ENCODE data around the gene PDZRN4.

Gene PDZRN4

DNA sequence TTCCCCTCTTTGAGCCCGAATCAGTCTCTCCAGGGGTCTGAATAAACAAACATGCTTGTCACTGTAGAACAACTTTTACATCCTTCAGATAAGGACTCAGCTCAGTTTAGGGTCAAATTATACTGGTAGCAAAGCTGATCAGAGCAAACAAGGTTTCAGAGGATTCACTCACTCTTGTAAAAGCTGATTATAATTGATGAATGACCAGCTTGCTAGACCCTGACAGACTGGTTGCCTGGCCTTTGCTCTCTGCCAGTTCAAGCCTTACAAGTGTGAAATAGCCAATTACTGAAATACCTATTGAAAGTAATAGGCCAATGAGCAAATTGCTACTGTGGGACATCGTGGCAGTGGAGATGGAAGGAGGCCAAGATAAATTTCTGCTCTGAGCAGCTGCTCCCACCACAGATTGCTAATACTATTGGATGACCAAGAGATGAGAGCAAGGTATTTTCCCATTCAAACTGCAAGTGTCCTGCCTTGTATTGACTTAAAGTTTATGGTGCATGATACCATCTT lies 177.6 kb downstream of the PDZRN4 start:
- DNase-seq: no peak

GRCh38 chr12:41367726-41368405 lies 179.7 kb downstream of the PDZRN4 start:
- DNase-seq: no peak

GRCh38 chr12:41380878-41381277 lies 192.8 kb downstream of the PDZRN4 start:
- DNase-seq: no peak

GRCh38 chr12:41402801-41403200 lies 214.7 kb downstream of the PDZRN4 start:
- no peak for DNase-seq

GRCh38 chr12:41407232-41407799 lies 219.2 kb downstream of the PDZRN4 start:
- no peak for DNase-seq

GRCh38 chr12:41409628-41410027 lies 221.5 kb downstream of the PDZRN4 start:
- no peak for DNase-seq

- no peak for DNase-seq
Measured at GRCh38 chr12:41418586-41418985, 230.5 kb downstream of the PDZRN4 start.

- no peak for DNase-seq
Measured at GRCh38 chr12:41419131-41419893, 231.2 kb downstream of the PDZRN4 start.

DNA sequence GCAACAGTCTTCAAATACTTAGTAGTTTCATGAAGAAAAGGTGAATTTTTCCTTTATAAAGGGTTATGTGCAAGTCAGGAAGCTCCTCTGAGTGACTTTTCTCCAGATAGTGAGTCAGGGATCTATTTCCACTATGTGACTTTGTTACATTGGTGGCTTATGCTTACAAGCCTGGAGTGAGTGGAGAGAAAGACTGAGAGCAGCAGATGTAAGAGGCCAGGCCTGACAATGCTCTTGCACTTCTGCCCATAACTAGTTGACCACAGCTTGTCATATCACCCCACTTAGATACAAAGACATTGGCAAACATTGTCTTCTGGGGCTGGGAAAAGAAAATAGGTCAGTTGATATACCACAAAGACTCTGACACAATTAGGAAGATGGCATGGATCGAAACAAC lies 236.5 kb downstream of the PDZRN4 start:
- no peak for DNase-seq

DNA sequence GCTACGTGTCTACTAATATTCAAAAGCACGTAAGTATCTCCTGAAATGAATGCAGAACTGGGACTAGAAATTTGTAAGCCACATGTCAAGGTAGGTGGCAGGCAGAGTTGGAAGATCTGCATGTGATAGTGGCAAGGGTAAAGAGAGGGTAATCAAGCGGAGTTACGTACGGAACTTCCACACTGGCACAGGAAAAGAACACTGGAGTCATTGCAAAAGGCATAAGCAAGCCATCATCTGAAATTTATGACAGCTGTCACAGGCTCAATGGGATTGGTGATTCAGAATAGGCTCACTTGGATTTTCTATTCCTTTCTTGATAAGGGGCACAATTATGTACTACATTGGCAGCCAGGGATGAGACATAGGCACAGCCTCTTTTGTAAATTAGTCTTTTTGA lies 245.3 kb downstream of the PDZRN4 start:
- no peak for DNase-seq

- DNase-seq: no peak
Measured at GRCh38 chr12:41436076-41436475, 248.0 kb downstream of the PDZRN4 start.

- DNase-seq: no peak
Measured at GRCh38 chr12:41437563-41437962, 249.4 kb downstream of the PDZRN4 start.

GRCh38 chr12:41438854-41439541 lies 250.9 kb downstream of the PDZRN4 start:
- no peak for DNase-seq

DNA sequence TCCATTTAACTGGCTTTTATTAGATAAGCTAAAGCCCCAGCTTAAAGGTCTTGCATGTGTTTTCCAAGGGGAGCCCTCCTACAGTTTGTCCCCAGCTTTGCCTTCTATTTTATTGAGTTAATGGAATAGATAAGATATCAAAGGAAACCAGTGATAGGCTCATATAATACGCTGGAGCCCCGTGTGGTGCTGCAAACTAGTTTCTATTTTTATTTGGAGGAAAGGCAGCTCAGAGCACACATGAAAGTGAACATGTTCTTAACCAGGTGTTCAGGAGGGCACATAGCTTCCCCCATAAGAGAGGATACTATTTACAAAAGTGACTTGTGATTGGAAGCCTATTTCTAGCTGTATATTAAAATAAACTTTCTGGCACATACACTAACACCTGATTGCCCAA lies 251.7 kb downstream of the PDZRN4 start:
- DNase-seq: no peak

DNA sequence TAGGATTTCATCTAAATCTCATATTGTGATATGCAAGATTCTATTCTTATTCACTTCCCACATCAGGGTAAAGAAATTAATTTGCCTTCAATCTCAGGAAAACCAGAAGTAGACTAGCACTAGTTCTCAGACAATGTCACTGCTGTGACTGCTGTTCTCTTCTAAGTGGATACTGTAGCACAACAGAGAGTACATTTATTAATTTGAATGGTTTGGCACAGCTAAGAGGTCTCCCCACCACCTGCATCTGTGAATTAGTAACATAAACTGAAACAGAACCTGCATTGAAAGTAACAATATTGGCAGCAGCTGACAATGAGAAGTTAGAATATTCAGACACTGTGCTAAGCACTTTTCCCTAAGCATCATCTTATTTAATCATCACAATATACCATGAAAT lies 253.1 kb downstream of the PDZRN4 start:
- no peak for DNase-seq

GRCh38 chr12:41442896-41443295 lies 254.8 kb downstream of the PDZRN4 start:
- no peak for DNase-seq

DNA sequence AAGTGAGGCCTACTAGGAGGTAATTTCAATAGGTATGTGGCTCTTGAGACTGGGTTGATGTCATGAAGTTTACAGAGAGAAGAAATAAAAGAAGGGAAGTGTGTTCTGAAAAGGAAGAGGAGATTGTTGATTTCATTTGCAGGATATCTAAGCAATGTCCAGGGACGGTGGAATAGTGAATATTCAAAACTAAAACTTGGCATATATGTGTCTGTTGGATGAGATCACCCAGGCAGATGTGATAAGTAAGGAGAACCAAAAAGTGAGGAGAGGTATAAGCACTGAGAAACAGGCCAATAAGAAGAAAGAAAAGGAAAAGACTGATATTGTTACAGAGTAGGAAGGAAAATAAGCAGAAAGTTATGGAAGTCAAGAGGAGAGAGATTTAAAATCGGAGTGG lies 255.6 kb downstream of the PDZRN4 start:
- no peak for DNase-seq

GRCh38 chr12:41452838-41453407 lies 264.8 kb downstream of the PDZRN4 start:
- DNase-seq: no peak

GRCh38 chr12:41453409-41453808 lies 265.3 kb downstream of the PDZRN4 start:
- no peak for DNase-seq

DNA sequence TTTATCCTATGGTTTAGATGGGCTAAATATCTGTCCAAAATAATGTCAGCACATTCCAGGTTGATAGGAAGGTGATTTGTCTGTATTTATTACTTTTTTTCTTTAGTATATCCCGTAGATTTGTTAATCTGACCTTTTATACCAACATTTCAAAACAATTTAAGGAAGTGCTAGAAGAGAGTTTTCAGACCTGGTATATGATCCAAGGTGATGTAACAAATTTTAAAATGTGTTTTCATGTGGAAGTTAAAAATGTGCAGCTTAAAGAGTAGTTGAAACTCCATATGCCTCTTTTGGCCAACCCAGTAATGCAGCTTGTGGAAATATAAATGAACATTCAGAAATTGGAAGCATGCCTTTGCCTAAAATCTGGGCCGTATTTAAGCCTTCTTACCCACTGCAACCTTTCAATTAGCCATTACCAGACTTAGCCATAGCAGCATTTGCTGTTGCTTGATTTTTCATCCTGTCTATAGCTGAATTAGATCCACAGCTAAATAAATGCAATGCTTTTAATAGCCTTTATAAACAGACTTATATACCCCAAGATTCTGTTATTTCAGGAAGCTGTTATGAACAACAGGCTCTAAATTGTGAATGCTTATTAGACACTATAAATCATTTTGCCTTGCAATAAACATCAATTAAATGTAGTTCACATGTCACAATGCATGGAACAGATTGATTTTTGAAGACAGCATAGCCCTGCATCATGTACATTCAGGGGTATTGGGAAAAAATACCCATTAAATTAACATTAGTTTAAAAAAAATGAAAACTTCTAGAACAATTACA lies 271.2 kb downstream of the PDZRN4 start:
- no peak for DNase-seq

- DNase-seq: no peak
Measured at GRCh38 chr12:41459906-41460214, 271.7 kb downstream of the PDZRN4 start.

DNA sequence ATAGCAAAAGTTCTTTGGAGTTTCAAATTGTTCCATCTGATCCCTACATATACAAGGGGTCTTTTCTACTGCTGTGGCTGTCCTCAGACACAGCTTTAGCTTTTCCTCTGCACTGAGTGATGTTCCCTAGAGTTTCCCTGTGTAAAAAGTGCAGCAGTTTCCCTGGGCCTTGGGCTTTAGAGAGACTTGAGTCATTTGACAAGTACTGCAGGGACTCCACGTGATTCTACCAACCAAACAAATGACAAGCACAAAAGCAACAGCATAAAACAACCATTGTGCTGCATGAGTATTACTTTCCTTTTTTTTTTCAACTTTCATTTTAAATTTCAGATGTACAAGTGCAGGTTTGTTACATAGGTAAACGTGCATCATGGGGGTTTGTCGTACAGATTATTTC lies 272.8 kb downstream of the PDZRN4 start:
- no peak for DNase-seq
